WTC11 (cell line): ENCODE results near the gene USF2.

Source experiments
- ATF6 ChIP-seq: sonication (generic); formaldehyde crosslinking; IDR thresholded peaks from 2 replicates; pipeline ENCODE4 v1.8.1; 2023; ENCODE audit warnings: mild to moderate bottlenecking, missing genetic modification reagents
- CTCF ChIP-seq: fragments of 200-600 bp; IDR thresholded peaks from 2 replicates; pipeline ENCODE4 v1.8.0; 2022; ENCODE audit warnings: antibody characterized with exemption
- MXD4 ChIP-seq: fragments of 250-450 bp; sonication (Bioruptor Pico); IDR thresholded peaks from 2 replicates; pipeline ENCODE4 v1.8.0; 2021; ENCODE audit warnings: mild to moderate bottlenecking, moderate library complexity, borderline replicate concordance
- TEAD4 ChIP-seq: sonication (generic); formaldehyde crosslinking; IDR thresholded peaks from 2 replicates; pipeline ENCODE4 v1.8.0; 2022; ENCODE audit warnings: mild to moderate bottlenecking, missing genetic modification reagents
- ZBTB21 ChIP-seq: sonication (generic); formaldehyde crosslinking; IDR thresholded peaks from 2 replicates; pipeline ENCODE4 v1.8.1; 2023; ENCODE audit warnings: mild to moderate bottlenecking, missing genetic modification reagents, borderline replicate concordance
- ZBTB43 ChIP-seq: sonication (generic); formaldehyde crosslinking; IDR thresholded peaks from 2 replicates; pipeline ENCODE4 v1.8.1; 2023; ENCODE audit warnings: mild to moderate bottlenecking, missing genetic modification reagents
- TF ChIP-seq, protein P1 (sequence below): sonication (generic); formaldehyde crosslinking; IDR thresholded peaks from 2 replicates; pipeline ENCODE4 v1.8.1; 2023; ENCODE audit warnings: mild to moderate bottlenecking, missing genetic modification reagents, moderate library complexity
- TF ChIP-seq, protein P2 (sequence below): sonication (generic); formaldehyde crosslinking; IDR thresholded peaks from 2 replicates; pipeline ENCODE4 v1.8.0; 2022; ENCODE audit warnings: mild to moderate bottlenecking, missing genetic modification reagents
- TF ChIP-seq, protein P3 (sequence below): fragments of 250-450 bp; sonication (Bioruptor Pico); IDR thresholded peaks from 2 replicates; pipeline ENCODE4 v1.9.0; 2021; ENCODE audit warnings: mild to moderate bottlenecking

GRCh38 chr19:35285095-35285449 lies 16.3 kb downstream of the USF2 start:
- TF ChIP-seq CTCF (no peak), TEAD4 (CRISPR knock-in tag) (no peak), ATF6 (CRISPR knock-in tag) (no peak), ZBTB43 (CRISPR knock-in tag) (no peak), MXD4 (CRISPR knock-in tag) (no peak), ZBTB21 (CRISPR knock-in tag) (no peak)
- TF ChIP-seq, protein P1, sequence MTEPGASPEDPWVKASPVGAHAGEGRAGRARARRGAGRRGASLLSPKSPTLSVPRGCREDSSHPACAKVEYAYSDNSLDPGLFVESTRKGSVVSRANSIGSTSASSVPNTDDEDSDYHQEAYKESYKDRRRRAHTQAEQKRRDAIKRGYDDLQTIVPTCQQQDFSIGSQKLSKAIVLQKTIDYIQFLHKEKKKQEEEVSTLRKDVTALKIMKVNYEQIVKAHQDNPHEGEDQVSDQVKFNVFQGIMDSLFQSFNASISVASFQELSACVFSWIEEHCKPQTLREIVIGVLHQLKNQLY, result no peak
- TF ChIP-seq, protein P2, sequence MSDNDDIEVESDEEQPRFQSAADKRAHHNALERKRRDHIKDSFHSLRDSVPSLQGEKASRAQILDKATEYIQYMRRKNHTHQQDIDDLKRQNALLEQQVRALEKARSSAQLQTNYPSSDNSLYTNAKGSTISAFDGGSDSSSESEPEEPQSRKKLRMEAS (CRISPR knock-in tag), result no peak
- TF ChIP-seq, protein P3, sequence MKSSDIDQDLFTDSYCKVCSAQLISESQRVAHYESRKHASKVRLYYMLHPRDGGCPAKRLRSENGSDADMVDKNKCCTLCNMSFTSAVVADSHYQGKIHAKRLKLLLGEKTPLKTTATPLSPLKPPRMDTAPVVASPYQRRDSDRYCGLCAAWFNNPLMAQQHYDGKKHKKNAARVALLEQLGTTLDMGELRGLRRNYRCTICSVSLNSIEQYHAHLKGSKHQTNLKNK, result no peak
